GM12891 (cell line): ENCODE measurements around the gene AGBL5.

ENCODE experiments used
- PAX5 ChIP-seq: IDR thresholded peaks from 2 replicates; pipeline ENCODE4 v1.6.1; 2011; ENCODE audit warnings: low read length, moderate library complexity, mild to moderate bottlenecking; ENCODE audit not compliant: insufficient read depth, severe bottlenecking
- POLR2A ChIP-seq: IDR thresholded peaks from 2 replicates; pipeline ENCODE4 v1.6.1; 2011; ENCODE audit warnings: low read depth, low read length, control low read depth
- POLR2AphosphoS5 ChIP-seq: IDR thresholded peaks from 2 replicates; pipeline ENCODE4 v1.6.1; 2011; ENCODE audit warnings: low read depth, low read length, control low read depth
- POU2F2 ChIP-seq: IDR thresholded peaks from 2 replicates; pipeline ENCODE4 v1.6.1; 2011; ENCODE audit warnings: low read depth, mild to moderate bottlenecking, control low read depth, low read length, moderate library complexity
- SPI1 ChIP-seq: IDR thresholded peaks from 2 replicates; pipeline ENCODE4 v1.6.1; 2011; ENCODE audit warnings: low read depth, low read length, control low read depth
- TAF1 ChIP-seq: IDR thresholded peaks from 2 replicates; pipeline ENCODE4 v1.6.1; 2011; ENCODE audit warnings: low read depth, low read length, control low read depth

DNA sequence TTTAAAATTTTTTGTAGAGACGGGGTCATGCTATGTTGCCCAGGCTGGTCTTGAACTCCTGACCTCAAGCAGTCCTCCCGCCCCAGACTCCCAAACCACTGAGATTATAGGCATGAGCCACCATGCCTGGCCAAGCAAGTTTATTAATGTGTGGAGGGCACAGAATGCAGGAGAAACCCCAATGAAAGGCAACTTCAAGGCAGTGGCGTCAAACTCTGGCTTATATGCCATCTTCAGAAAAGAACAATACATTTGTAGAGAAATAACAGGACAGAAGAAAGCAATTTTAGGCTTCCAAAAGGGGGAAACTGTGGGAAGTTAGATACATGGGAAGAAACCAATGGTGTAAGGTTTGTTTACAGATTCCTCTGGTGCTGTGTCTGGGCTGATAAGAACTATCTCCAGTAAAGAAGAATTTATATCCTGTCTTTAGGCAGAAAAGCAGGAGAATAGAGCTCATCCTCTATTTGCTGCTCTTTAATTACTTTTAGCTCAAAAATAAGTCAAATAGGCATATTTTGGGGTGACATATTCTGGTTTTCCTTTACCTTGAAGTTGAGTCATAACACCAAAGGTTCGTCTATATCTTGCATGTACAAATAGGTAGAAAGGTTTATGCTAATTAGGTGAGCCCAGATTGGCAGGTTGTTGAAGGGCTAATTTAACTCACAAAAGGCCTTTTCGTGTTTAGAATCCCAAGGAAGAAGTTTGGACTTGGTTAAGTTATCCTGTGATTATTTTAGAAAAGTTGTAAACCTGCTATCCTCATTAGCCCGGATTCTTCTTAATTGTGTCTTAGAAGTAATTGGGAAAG is 44.7 kb upstream of the AGBL5 start:
- TF ChIP-seq POLR2AphosphoS5: no peak
- no peak for TF ChIP-seq POLR2A
- TF ChIP-seq POU2F2: no peak
- TF ChIP-seq PAX5: no peak
- no peak for TF ChIP-seq TAF1
- TF ChIP-seq SPI1: no peak
